GM23248 (cell line): ENCODE measurements around the gene BLOC1S3. TPM values are rescaled to one million over a fixed set of nuclear protein-coding genes. Genes with fewer than 3 reads are reported as not detected.

ENCODE experiments used
- DNase-seq: peaks from one replicate; pipeline ENCODE4 v3.0.0-alpha.2; 2015
- H2AFZ ChIP-seq: fragments of 200-600 bp; sonication (generic); 2 replicates; pipeline ENCODE4 v1.6.1; 2016; ENCODE audit warnings: antibody characterized with exemption
- H3F3A ChIP-seq: fragments of 200-600 bp; sonication (generic); 2 replicates; pipeline ENCODE4 v1.6.1; 2016; ENCODE audit warnings: mild to moderate bottlenecking, antibody characterized with exemption, mixed run types; ENCODE audit not compliant: insufficient read depth
- H3K27ac ChIP-seq: fragments of 200-600 bp; sonication (generic); 2 replicates; pipeline ENCODE4 v1.5.1; 2016; ENCODE audit warnings: mild to moderate bottlenecking
- H3K27me3 ChIP-seq: fragments of 200-600 bp; sonication (generic); replicated peaks from 2 replicates; pipeline ENCODE4 v1.6.1; 2016; ENCODE audit warnings: mild to moderate bottlenecking; ENCODE audit not compliant: insufficient read depth
- H3K36me3 ChIP-seq: fragments of 200-600 bp; sonication (generic); 2 replicates; pipeline ENCODE4 v1.6.1; 2016; ENCODE audit warnings: low read depth, mild to moderate bottlenecking
- H3K4me1 ChIP-seq: fragments of 200-600 bp; sonication (generic); 2 replicates; pipeline ENCODE4 v1.6.1; 2016; ENCODE audit warnings: mild to moderate bottlenecking; ENCODE audit not compliant: insufficient read depth
- H3K4me2 ChIP-seq: fragments of 200-600 bp; sonication (generic); one replicate; pipeline ENCODE4 v1.6.1; 2016; ENCODE audit warnings: mild to moderate bottlenecking; ENCODE audit not compliant: unreplicated experiment
- H3K4me3 ChIP-seq: fragments of 200-600 bp; sonication (generic); 2 replicates; pipeline ENCODE4 v1.5.1; 2016; ENCODE audit warnings: mild to moderate bottlenecking
- H3K79me2 ChIP-seq: fragments of 200-600 bp; sonication (generic); 2 replicates; pipeline ENCODE4 v1.6.1; 2016; ENCODE audit warnings: mild to moderate bottlenecking; ENCODE audit not compliant: insufficient read depth
- H3K9ac ChIP-seq: fragments of 200-600 bp; sonication (generic); 2 replicates; pipeline ENCODE4 v1.6.1; 2016; ENCODE audit warnings: mild to moderate bottlenecking
- H3K9me2 ChIP-seq: fragments of 200-600 bp; sonication (generic); 2 replicates; pipeline ENCODE4 v1.6.1; 2016; ENCODE audit warnings: mixed run types, mild to moderate bottlenecking, moderate library complexity; ENCODE audit not compliant: insufficient read depth
- H3K9me3 ChIP-seq: fragments of 200-600 bp; sonication (generic); one replicate; pipeline ENCODE4 v1.6.1; 2017; ENCODE audit warnings: low read depth
- H4K20me1 ChIP-seq: fragments of 200-600 bp; sonication (generic); 2 replicates; pipeline ENCODE4 v1.6.0; 2016; ENCODE audit not compliant: insufficient read depth
- EZH2 ChIP-seq: fragments of 200-600 bp; sonication (generic); IDR thresholded peaks from 2 replicates; pipeline ENCODE4 v1.6.1; 2018; ENCODE audit warnings: antibody characterized with exemption, mild to moderate bottlenecking; ENCODE audit not compliant: insufficient read depth, poor library complexity, severe bottlenecking
- EZH2phosphoT487 ChIP-seq: fragments of 200-600 bp; sonication (generic); IDR thresholded peaks from 2 replicates; pipeline ENCODE4 v1.6.1; 2018; ENCODE audit warnings: antibody characterized with exemption, moderate library complexity, mild to moderate bottlenecking, low read depth; ENCODE audit not compliant: insufficient read depth
- WGBS, 2 experiments: methylation state at CpG; one replicate each; pipeline ENCODE4 v1.1.6; 2015 to 2017; ENCODE audit warnings: low lambda C conversion rate in 2 of 2, low coverage in 1 of 2; ENCODE audit errors: missing lambda C conversion rate in 2 of 2; 5-methylcytosine and 5-hydroxymethylcytosine counted together
- in situ Hi-C: fragments of 300-500 bp; cut with MboI; formaldehyde crosslinking; loops from 2 replicates; pipeline ENCODE4 v1.15.0; 2020
- polyA plus RNA-seq: library from polyadenylated mRNA; unstranded; fragments of >200 nt; fragmentation: Nextera tagmentation; extraction: Ambion mirVana; gene quantifications from 2 replicates; pipeline ENCODE4 v1.2.1, GENCODE V29; 2016
- total RNA-seq: library from RNA; depleted of rRNA; stranded (reverse); fragments of >200 nt; shearing (Covaris generic); gene quantifications from 2 replicates; pipeline ENCODE4 v1.2.3, GENCODE V29; 2014; rRNA removed

BLOC1S3 gene
- total RNA-seq (4.3 and 9.0 TPM in 2 replicates), polyA plus RNA-seq (7.2 and 8.9 TPM in 2 replicates)

DNA sequence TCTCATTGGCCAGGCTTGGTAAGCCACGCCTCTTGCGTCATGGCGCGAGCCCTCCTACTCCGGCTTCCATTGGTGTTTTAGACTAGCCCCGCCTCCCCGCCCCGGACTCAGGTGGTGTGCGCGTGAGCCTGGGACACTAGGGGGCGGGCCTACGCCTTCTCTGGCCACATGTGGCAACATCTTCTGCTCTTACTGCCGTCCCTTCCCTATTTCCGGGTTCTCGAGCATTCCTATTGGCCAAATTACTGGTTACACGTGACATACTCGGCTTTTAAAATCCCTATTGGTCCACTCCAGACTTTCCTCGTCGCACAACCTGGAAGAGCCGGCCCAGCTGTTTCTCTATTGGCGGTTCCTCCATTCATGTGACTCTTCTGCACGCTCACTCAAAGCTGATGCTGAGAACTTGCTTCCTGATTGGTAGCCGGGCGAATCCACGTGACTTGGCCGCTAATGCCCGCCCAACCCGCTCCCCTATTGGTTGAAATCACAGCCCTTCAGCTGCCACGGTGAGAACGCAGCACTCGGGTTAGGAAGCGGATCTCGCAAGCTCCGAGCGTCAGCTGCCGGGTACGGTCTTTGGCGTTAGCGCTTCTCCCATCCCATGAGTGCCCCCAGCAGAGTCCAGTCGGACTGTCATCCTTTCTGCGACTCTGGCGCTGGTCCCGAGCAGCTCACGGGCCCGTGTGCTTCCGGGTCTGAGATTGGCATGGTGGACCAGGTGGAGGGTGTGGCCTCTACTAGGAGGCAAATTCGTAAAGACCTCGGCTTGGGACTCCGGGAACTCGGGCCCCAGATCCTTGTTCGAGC lies at the start of gene BLOC1S3:
TSS of gene BLOC1S3 (plus strand) at position 523 of the 810 bp plus-strand sequence. CDS start 513 bp downstream, outside the sequence.
- Histone ChIP-seq H2AFZ (peak within 1 kb of the TSS; percentile 68), H3K36me3 (no peaks in the 10 kb centered on the region), H3K27me3 (no peaks in the 10 kb centered on the region), H3K4me3 (peak within 1 kb of the TSS; percentile 90), H3K27ac (peak within 1 kb of the TSS; percentile 100), H3K79me2 (peaks cover 28% of the 10 kb centered on the region), H3K9ac (peak within 1 kb of the TSS; percentile 97), H4K20me1 (no peaks in the 10 kb centered on the region), H3F3A (peaks cover 14% of the 10 kb centered on the region; the same call in 1 of the 2 replicates), H3K4me1 (0 out of 2 replicates have a peak, but pooled peaks cover 13% of the 10 kb centered on the region), H3K9me3 (no peaks in the 10 kb centered on the region), H3K4me2 (peak within 1 kb of the TSS; percentile 87), H3K9me2 (no peaks in the 10 kb centered on the region)
- peak; percentile 100 for DNase-seq
- no peak for TF ChIP-seq EZH2phosphoT487
- TF ChIP-seq EZH2 = no peak
- in situ Hi-C loops = no loop called here
- WGBS, 2 experiments = 1% methylated on average over 46 to 50 of the region's 51 CpGs

DNA sequence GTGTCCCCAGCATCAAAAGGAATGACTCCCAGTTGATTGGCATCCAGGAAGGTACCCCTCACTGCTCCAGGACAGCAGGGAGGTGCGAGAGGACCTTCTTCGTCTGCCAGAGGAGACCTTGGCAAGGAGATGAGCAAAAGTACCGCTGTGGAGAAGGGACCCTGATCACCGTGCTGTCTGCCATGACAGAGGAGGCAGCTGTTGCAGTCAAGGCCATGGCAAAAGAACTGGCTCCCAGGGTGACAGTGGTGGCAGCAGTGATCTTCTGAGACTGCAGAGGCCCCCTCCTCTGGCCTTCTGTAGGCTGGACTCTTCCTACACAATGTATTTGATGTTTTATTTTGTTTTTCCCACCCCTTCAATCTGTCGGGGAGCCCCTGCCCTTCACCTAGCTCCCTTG lies 49.8 kb upstream of the BLOC1S3 start:
- no peak overlapping the region for H3K4me3 ChIP-seq
- TF ChIP-seq EZH2phosphoT487 = no peak
- no peak for TF ChIP-seq EZH2
- no peak overlapping the region for H3K4me2 ChIP-seq
- no peaks in the 10 kb centered on the region for H3K9me2 ChIP-seq
- no peaks in the 10 kb centered on the region for H3K27me3 ChIP-seq
- H3K4me1 ChIP-seq = no peaks in the 10 kb centered on the region
- no peak for DNase-seq
- H3K27ac ChIP-seq = no peak overlapping the region
- H2AFZ ChIP-seq = no peak overlapping the region
- peaks cover 3% of the 10 kb centered on the region; the same call in 1 of the 2 replicates for H4K20me1 ChIP-seq
- H3F3A ChIP-seq = no peaks in the 10 kb centered on the region
- peaks cover 90% of the 10 kb centered on the region for H3K79me2 ChIP-seq
- 96 to 100% methylated on average over 5 of the region's 5 CpGs for WGBS, 2 experiments
- in situ Hi-C loops = no loop called here
- no peak overlapping the region for H3K9ac ChIP-seq
- no peaks in the 10 kb centered on the region for H3K9me3 ChIP-seq
- H3K36me3 ChIP-seq = no peaks in the 10 kb centered on the region

GRCh38 chr19:45130236-45130635 lies 48.3 kb upstream of the BLOC1S3 start:
- H3K27ac ChIP-seq = no peak overlapping the region
- H2AFZ ChIP-seq = no peak overlapping the region
- H3K4me2 ChIP-seq = no peak overlapping the region
- no peak for TF ChIP-seq EZH2
- TF ChIP-seq EZH2phosphoT487 = no peak
- H3F3A ChIP-seq = no peaks in the 10 kb centered on the region
- H3K4me1 ChIP-seq = no peaks in the 10 kb centered on the region
- H3K9ac ChIP-seq = no peak overlapping the region
- in situ Hi-C loops = no loop called here
- 88 to 90% methylated on average over 13 of the region's 13 CpGs for WGBS, 2 experiments
- peaks cover 3% of the 10 kb centered on the region; the same call in 1 of the 2 replicates for H4K20me1 ChIP-seq
- no peaks in the 10 kb centered on the region for H3K27me3 ChIP-seq
- no peak overlapping the region for H3K4me3 ChIP-seq
- H3K36me3 ChIP-seq = no peaks in the 10 kb centered on the region
- no peak for DNase-seq
- H3K9me2 ChIP-seq = no peaks in the 10 kb centered on the region
- H3K79me2 ChIP-seq = peaks cover 88% of the 10 kb centered on the region
- H3K9me3 ChIP-seq = no peaks in the 10 kb centered on the region

- Histone ChIP-seq H3K36me3 (no peaks in the 10 kb centered on the region), H3K9ac (no peak overlapping the region), H3K4me1 (no peaks in the 10 kb centered on the region), H3K79me2 (peaks cover 89% of the 10 kb centered on the region), H3F3A (no peaks in the 10 kb centered on the region), H4K20me1 (peaks cover 3% of the 10 kb centered on the region; the same call in 1 of the 2 replicates), H3K9me2 (no peaks in the 10 kb centered on the region), H3K27me3 (no peaks in the 10 kb centered on the region), H3K4me3 (no peak overlapping the region), H2AFZ (no peak overlapping the region), H3K27ac (no peak overlapping the region), H3K4me2 (no peak overlapping the region), H3K9me3 (no peaks in the 10 kb centered on the region)
- DNase-seq = peak; percentile 50
- in situ Hi-C loops = no loop called here
- TF ChIP-seq EZH2 = no peak
- TF ChIP-seq EZH2phosphoT487 = no peak
- 56 to 66% methylated on average over 13 of the region's 13 CpGs for WGBS, 2 experiments
Observed at GRCh38 chr19:45130888-45131615, 47.5 kb upstream of the BLOC1S3 start.
